Neural cell (in vitro differentiated cells): ENCODE results near the gene SLC17A9. TPM values are rescaled to one million over a fixed set of nuclear protein-coding genes. Genes with fewer than 3 reads are reported as not detected.

ENCODE experiments used
- H2AFZ ChIP-seq: fragments of 200-600, 300-800 bp; sonication (generic), shearing (Covaris generic); 2 replicates; pipeline ENCODE4 v1.6.0; 2014; ENCODE audit warnings: low read depth, mild to moderate bottlenecking, antibody characterized with exemption, low read length, moderate library complexity
- H3F3A ChIP-seq: fragments of 200-600 bp; shearing (Covaris generic); 2 replicates; pipeline ENCODE4 v1.6.1; 2016; ENCODE audit warnings: mild to moderate bottlenecking, moderate library complexity, mixed read lengths, antibody characterized with exemption, low read length; ENCODE audit not compliant: insufficient read depth, poor library complexity, severe bottlenecking
- H3K27ac ChIP-seq: fragments of 200-600, 300-800 bp; sonication (generic), shearing (Covaris generic); 2 replicates; pipeline ENCODE4 v1.5.1; 2014; ENCODE audit warnings: mild to moderate bottlenecking, low read length, moderate library complexity
- H3K27me3 ChIP-seq: fragments of 300-800, 200-600 bp; sonication (generic), shearing (Covaris generic); 2 replicates; pipeline ENCODE4 v1.6.0; 2014; ENCODE audit warnings: mild to moderate bottlenecking, low read depth, low read length, moderate library complexity; ENCODE audit not compliant: insufficient read depth
- H3K36me3 ChIP-seq: fragments of 300-800, 200-600 bp; sonication (generic), shearing (Covaris generic); 2 replicates; pipeline ENCODE4 v1.5.1; 2014; ENCODE audit warnings: mild to moderate bottlenecking, antibody characterized with exemption, low read length, moderate library complexity; ENCODE audit not compliant: insufficient read depth
- H3K4me2 ChIP-seq: fragments of 300-800, 200-600 bp; sonication (generic), shearing (Covaris generic); 2 replicates; pipeline ENCODE4 v1.6.0; 2014; ENCODE audit warnings: mild to moderate bottlenecking, low read length
- H3K4me3 ChIP-seq: fragments of 300-800, 200-600 bp; sonication (generic), shearing (Covaris generic); 2 replicates; pipeline ENCODE4 v1.5.1; 2014; ENCODE audit warnings: mild to moderate bottlenecking, low read length, moderate library complexity
- H3K79me2 ChIP-seq: fragments of 200-600 bp; shearing (Covaris generic); replicated peaks from 2 replicates; pipeline ENCODE4 v1.6.0; 2014; ENCODE audit warnings: mild to moderate bottlenecking, low read length, moderate library complexity; ENCODE audit not compliant: insufficient read depth
- H3K9ac ChIP-seq: fragments of 300-800, 200-600 bp; sonication (generic), shearing (Covaris generic); 2 replicates; pipeline ENCODE4 v1.6.1; 2016; ENCODE audit warnings: mild to moderate bottlenecking, low read length, mixed read lengths
- H3K9me2 ChIP-seq: fragments of 200-600 bp; shearing (Covaris generic); 2 replicates; pipeline ENCODE4 v1.6.1; 2016; ENCODE audit warnings: mild to moderate bottlenecking, low read length, mixed read lengths; ENCODE audit not compliant: insufficient read depth
- H3K9me3 ChIP-seq: fragments of 200-600, 300-800 bp; sonication (generic), shearing (Covaris generic); 2 replicates; pipeline ENCODE4 v1.6.1; 2016; ENCODE audit warnings: mild to moderate bottlenecking, mixed run types, low read length, moderate library complexity, mixed read lengths
- H4K20me1 ChIP-seq: fragments of 200-600 bp; shearing (Covaris generic); 2 replicates; pipeline ENCODE4 v1.6.1; 2016; ENCODE audit warnings: mild to moderate bottlenecking, mixed run types; ENCODE audit not compliant: insufficient read depth
- EP300 ChIP-seq: fragments of 450-650 bp; conservative IDR thresholded peaks from 2 replicates; pipeline ENCODE4 v1.6.1; 2014; ENCODE audit warnings: antibody characterized with exemption, mild to moderate bottlenecking, moderate library complexity; ENCODE audit not compliant: poor library complexity, severe bottlenecking
- EZH2 ChIP-seq: fragments of 200-600, 300-800 bp; shearing (Covaris generic), sonication (generic); IDR thresholded peaks from 2 replicates; pipeline ENCODE4 v1.6.1; 2014; ENCODE audit warnings: antibody characterized with exemption, low read length, borderline replicate concordance, mild to moderate bottlenecking; ENCODE audit not compliant: insufficient read depth, poor library complexity, severe bottlenecking
- MXI1 ChIP-seq: fragments of 450-650 bp; conservative IDR thresholded peaks from 2 replicates; pipeline ENCODE4 v1.6.1; 2014; ENCODE audit warnings: antibody characterized with exemption, mild to moderate bottlenecking; ENCODE audit not compliant: poor library complexity, severe bottlenecking
- POLR2AphosphoS5 ChIP-seq: IDR thresholded peaks from 2 replicates; pipeline ENCODE4 v1.6.1; 2012
- RAD21 ChIP-seq: fragments of 450-650 bp; conservative IDR thresholded peaks from 2 replicates; pipeline ENCODE4 v1.6.1; 2014; ENCODE audit warnings: antibody characterized with exemption, mild to moderate bottlenecking, moderate library complexity
- SMC3 ChIP-seq: fragments of 450-650 bp; conservative IDR thresholded peaks from 2 replicates; pipeline ENCODE4 v1.6.1; 2014; ENCODE audit warnings: antibody characterized with exemption, mild to moderate bottlenecking, moderate library complexity; ENCODE audit not compliant: poor library complexity
- TAF1 ChIP-seq: IDR thresholded peaks from 2 replicates; pipeline ENCODE4 v1.6.1; 2012; ENCODE audit warnings: low read depth
- polyA plus RNA-seq: library from polyadenylated mRNA; depleted of rRNA; stranded (reverse); fragments of >200 nt; gene quantifications from 2 replicates; pipeline ENCODE4 v1.2.3, GENCODE V29; 2014
- TF ChIP-seq, protein P1 (sequence below): IDR thresholded peaks from 2 replicates; pipeline ENCODE4 v1.6.1; 2012; ENCODE audit warnings: borderline replicate concordance
- TF ChIP-seq, protein P2 (sequence below): fragments of 450-650 bp; IDR thresholded peaks from 2 replicates; pipeline ENCODE4 v1.5.1; 2014; ENCODE audit warnings: antibody characterized with exemption, mild to moderate bottlenecking, moderate library complexity; ENCODE audit not compliant: poor library complexity, severe bottlenecking

SLC17A9 gene
- polyA plus RNA-seq, 1 donor from 2014 or later: not detected

DNA sequence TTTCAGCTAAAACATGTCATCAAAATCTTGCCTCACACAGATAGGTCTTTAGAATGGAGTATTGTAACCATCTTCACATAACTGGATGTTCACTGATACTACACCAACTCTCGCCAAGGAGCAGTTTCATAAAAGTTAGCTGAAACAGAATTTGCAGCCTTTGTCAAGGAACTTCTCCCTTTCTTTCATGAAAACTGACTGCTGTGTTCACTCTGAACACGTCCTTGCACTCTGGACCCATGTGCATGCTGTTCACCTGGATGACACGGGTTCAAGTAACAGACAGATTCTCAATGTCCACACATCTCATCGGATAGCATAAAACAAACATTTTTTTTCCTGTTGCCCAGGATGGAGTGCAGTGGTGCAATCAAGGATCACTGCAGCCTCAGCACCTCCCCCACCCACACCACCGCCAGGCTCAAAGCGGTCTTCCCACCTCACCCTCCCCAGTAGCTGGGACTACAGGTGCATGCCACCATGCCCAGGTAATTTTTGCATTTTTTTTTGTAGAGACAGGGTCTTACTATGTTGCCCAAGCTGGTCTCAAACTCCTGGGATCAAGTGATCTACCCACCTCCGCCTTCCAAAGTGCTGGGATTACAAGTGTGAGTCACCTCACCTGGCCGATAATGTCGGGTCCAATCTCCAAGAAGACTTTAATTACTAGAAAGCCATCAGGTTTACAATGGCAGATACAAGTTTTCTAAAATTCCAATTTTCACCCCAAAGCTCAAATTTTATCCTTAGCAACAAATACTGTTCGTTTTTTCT lies 35.6 kb upstream of the SLC17A9 start:
- H3K79me2 ChIP-seq: peaks cover 98% of the 10 kb centered on the region
- H2AFZ ChIP-seq: no peak overlapping the region
- H3K36me3 ChIP-seq: no peaks in the 10 kb centered on the region
- H3K4me2 ChIP-seq: no peak overlapping the region
- no peak overlapping the region for H3K4me3 ChIP-seq
- H3K9me2 ChIP-seq: no peaks in the 10 kb centered on the region
- no peak overlapping the region for H3K9ac ChIP-seq
- peaks cover 38% of the 10 kb centered on the region for H4K20me1 ChIP-seq
- TF ChIP-seq EP300 (no peak), EZH2 (no peak), MXI1 (no peak), TAF1 (no peak), RAD21 (no peak), POLR2AphosphoS5 (no peak), SMC3 (no peak)
- TF ChIP-seq, protein P1, sequence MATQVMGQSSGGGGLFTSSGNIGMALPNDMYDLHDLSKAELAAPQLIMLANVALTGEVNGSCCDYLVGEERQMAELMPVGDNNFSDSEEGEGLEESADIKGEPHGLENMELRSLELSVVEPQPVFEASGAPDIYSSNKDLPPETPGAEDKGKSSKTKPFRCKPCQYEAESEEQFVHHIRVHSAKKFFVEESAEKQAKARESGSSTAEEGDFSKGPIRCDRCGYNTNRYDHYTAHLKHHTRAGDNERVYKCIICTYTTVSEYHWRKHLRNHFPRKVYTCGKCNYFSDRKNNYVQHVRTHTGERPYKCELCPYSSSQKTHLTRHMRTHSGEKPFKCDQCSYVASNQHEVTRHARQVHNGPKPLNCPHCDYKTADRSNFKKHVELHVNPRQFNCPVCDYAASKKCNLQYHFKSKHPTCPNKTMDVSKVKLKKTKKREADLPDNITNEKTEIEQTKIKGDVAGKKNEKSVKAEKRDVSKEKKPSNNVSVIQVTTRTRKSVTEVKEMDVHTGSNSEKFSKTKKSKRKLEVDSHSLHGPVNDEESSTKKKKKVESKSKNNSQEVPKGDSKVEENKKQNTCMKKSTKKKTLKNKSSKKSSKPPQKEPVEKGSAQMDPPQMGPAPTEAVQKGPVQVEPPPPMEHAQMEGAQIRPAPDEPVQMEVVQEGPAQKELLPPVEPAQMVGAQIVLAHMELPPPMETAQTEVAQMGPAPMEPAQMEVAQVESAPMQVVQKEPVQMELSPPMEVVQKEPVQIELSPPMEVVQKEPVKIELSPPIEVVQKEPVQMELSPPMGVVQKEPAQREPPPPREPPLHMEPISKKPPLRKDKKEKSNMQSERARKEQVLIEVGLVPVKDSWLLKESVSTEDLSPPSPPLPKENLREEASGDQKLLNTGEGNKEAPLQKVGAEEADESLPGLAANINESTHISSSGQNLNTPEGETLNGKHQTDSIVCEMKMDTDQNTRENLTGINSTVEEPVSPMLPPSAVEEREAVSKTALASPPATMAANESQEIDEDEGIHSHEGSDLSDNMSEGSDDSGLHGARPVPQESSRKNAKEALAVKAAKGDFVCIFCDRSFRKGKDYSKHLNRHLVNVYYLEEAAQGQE: no peak
- TF ChIP-seq, protein P2, sequence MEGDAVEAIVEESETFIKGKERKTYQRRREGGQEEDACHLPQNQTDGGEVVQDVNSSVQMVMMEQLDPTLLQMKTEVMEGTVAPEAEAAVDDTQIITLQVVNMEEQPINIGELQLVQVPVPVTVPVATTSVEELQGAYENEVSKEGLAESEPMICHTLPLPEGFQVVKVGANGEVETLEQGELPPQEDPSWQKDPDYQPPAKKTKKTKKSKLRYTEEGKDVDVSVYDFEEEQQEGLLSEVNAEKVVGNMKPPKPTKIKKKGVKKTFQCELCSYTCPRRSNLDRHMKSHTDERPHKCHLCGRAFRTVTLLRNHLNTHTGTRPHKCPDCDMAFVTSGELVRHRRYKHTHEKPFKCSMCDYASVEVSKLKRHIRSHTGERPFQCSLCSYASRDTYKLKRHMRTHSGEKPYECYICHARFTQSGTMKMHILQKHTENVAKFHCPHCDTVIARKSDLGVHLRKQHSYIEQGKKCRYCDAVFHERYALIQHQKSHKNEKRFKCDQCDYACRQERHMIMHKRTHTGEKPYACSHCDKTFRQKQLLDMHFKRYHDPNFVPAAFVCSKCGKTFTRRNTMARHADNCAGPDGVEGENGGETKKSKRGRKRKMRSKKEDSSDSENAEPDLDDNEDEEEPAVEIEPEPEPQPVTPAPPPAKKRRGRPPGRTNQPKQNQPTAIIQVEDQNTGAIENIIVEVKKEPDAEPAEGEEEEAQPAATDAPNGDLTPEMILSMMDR: no peak
- no peak overlapping the region for H3K27ac ChIP-seq
- H3K27me3 ChIP-seq: no peaks in the 10 kb centered on the region
- H3K9me3 ChIP-seq: no peaks in the 10 kb centered on the region
- H3F3A ChIP-seq: no peaks in the 10 kb centered on the region

DNA sequence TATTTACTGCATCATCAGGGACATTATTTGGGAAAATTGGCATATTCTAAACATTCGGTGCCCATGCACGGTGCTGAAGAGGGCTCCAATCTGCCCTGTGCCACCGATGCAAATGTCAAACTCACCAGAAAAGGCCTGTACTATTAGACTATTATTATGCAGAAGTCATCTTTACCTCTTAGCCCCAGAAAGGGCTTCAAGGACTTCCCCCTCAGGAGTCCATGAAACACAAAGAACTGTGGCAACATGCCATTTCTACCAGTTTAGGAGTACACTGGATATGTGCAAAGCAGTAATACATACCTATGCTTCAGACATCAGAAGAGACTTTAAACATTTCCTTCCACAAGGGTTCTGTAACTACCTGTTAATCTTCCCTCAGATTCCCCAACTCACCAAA lies 34.8 kb upstream of the SLC17A9 start:
- no peak overlapping the region for H2AFZ ChIP-seq
- H3K9ac ChIP-seq: no peak overlapping the region
- peaks cover 98% of the 10 kb centered on the region for H3K79me2 ChIP-seq
- no peak overlapping the region for H3K4me2 ChIP-seq
- TF ChIP-seq MXI1: no peak
- TF ChIP-seq, protein P1: no peak
- no peak for TF ChIP-seq EZH2
- no peak for TF ChIP-seq RAD21
- TF ChIP-seq SMC3: no peak
- no peak for TF ChIP-seq POLR2AphosphoS5
- TF ChIP-seq TAF1: no peak
- TF ChIP-seq EP300: no peak
- TF ChIP-seq, protein P2: no peak
- H3K36me3 ChIP-seq: no peaks in the 10 kb centered on the region
- no peaks in the 10 kb centered on the region for H3K27me3 ChIP-seq
- H3K9me2 ChIP-seq: no peaks in the 10 kb centered on the region
- peaks cover 44% of the 10 kb centered on the region for H4K20me1 ChIP-seq
- H3K4me3 ChIP-seq: no peak overlapping the region
- H3K9me3 ChIP-seq: no peaks in the 10 kb centered on the region
- H3F3A ChIP-seq: no peaks in the 10 kb centered on the region
- H3K27ac ChIP-seq: no peak overlapping the region
